SU-DHL-6 (cell line): ENCODE results near the gene PRLR.

ENCODE experiments used
- H2AFZ ChIP-seq: fragments of 200-600 bp; sonication (generic); 2 replicates; pipeline ENCODE4 v1.6.1; 2014; ENCODE audit warnings: low read depth, mild to moderate bottlenecking, moderate library complexity, mixed read lengths, antibody characterized with exemption, low read length; ENCODE audit not compliant: severe bottlenecking
- H3F3A ChIP-seq: fragments of 200-600 bp; shearing (Covaris generic); 2 replicates; pipeline ENCODE4 v1.6.0; 2016; ENCODE audit warnings: antibody characterized with exemption, mild to moderate bottlenecking; ENCODE audit not compliant: insufficient read depth
- H3K27ac ChIP-seq: fragments of 200-600 bp; sonication (generic); 2 replicates; pipeline ENCODE4 v1.5.1; 2016; ENCODE audit warnings: low read depth, mild to moderate bottlenecking, low read length, moderate library complexity, mixed read lengths
- H3K27me3 ChIP-seq: fragments of 200-600 bp; sonication (generic), shearing (Covaris generic); 2 replicates; pipeline ENCODE4 v1.6.0; 2014; ENCODE audit warnings: mild to moderate bottlenecking, low read length
- H3K36me3 ChIP-seq: fragments of 200-600 bp; sonication (generic); 2 replicates; pipeline ENCODE4 v1.6.1; 2014; ENCODE audit warnings: mild to moderate bottlenecking, low read length, mixed read lengths
- H3K4me2 ChIP-seq: fragments of 300-600, 200-600 bp; shearing (Covaris generic), sonication (generic); 2 replicates; pipeline ENCODE4 v1.6.0; 2014; ENCODE audit warnings: low read length, low read depth, mild to moderate bottlenecking; ENCODE audit not compliant: poor library complexity, severe bottlenecking
- H3K4me3 ChIP-seq: fragments of 200-600 bp; sonication (generic); 2 replicates; pipeline ENCODE4 v1.5.1; 2014; ENCODE audit warnings: antibody characterized with exemption, low read length, mild to moderate bottlenecking, mixed read lengths; ENCODE audit not compliant: insufficient read depth, poor library complexity, severe bottlenecking
- H3K79me2 ChIP-seq: fragments of 200-600 bp; sonication (generic); 2 replicates; pipeline ENCODE4 v1.6.1; 2014; ENCODE audit warnings: mild to moderate bottlenecking, low read length, moderate library complexity; ENCODE audit not compliant: insufficient read depth
- H3K9ac ChIP-seq: fragments of 200-600 bp; sonication (generic); 2 replicates; pipeline ENCODE4 v1.7.0; 2014; ENCODE audit warnings: mild to moderate bottlenecking, low read length
- H3K9me2 ChIP-seq: fragments of 200-600 bp; sonication (generic); replicated peaks from 2 replicates; pipeline ENCODE4 v1.6.1; 2014; ENCODE audit warnings: low read length; ENCODE audit not compliant: insufficient read depth
- H3K9me3 ChIP-seq: fragments of 200-600 bp; sonication (generic); 2 replicates; pipeline ENCODE4 v1.6.1; 2014; ENCODE audit warnings: low read length, mixed read lengths; ENCODE audit not compliant: insufficient read depth
- H4K20me1 ChIP-seq: fragments of 200-600 bp; sonication (generic); 2 replicates; pipeline ENCODE4 v1.6.1; 2014; ENCODE audit warnings: low read depth, mild to moderate bottlenecking, antibody characterized with exemption, low read length, moderate library complexity, mixed read lengths
- EZH2phosphoT487 ChIP-seq: fragments of 200-600 bp; sonication (generic), shearing (Covaris generic); conservative IDR thresholded peaks from 2 replicates; pipeline ENCODE4 v1.6.1; 2018; ENCODE audit warnings: mild to moderate bottlenecking, antibody characterized with exemption, low read length, moderate library complexity, mixed read lengths
- TF ChIP-seq, protein P1 (sequence below): fragments of 200-600 bp; sonication (generic); IDR thresholded peaks from one replicate; pipeline ENCODE4 v1.5.1; 2017; ENCODE audit warnings: antibody characterized with exemption, mild to moderate bottlenecking, low read length, moderate library complexity; ENCODE audit not compliant: insufficient read depth, poor library complexity, severe bottlenecking

The PRLR gene

DNA sequence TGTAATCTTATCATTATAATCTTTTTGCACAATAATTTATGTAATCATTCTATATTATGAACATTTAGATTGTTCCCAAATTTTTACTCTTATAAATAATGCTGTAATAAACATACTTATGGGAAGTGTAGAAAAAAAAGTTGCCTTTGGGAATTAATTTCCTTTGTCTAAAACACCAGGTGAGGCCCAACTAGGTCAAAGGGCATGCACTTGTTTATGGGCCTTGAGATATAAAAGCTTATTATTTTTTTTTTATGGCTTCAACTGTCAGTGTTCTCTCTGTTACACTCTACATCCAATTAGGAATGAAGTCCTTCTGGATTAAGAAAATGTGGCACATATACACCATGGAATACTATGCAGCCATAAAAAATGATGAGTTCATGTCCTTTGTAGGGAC, 6.5 kb upstream of the PRLR start:
- Histone ChIP-seq H3K27ac (no peak overlapping the region), H3K79me2 (no peaks in the 10 kb centered on the region), H3F3A (no peaks in the 10 kb centered on the region), H3K9me2 (no peaks in the 10 kb centered on the region; the same call in 1 of the 2 replicates), H3K9me3 (no peaks in the 10 kb centered on the region), H3K9ac (no peak overlapping the region), H4K20me1 (no peaks in the 10 kb centered on the region), H3K27me3 (no peaks in the 10 kb centered on the region), H3K4me3 (no peak overlapping the region), H2AFZ (no peak overlapping the region), H3K4me2 (no peak overlapping the region), H3K36me3 (no peaks in the 10 kb centered on the region)
- no peak for TF ChIP-seq EZH2phosphoT487

DNA sequence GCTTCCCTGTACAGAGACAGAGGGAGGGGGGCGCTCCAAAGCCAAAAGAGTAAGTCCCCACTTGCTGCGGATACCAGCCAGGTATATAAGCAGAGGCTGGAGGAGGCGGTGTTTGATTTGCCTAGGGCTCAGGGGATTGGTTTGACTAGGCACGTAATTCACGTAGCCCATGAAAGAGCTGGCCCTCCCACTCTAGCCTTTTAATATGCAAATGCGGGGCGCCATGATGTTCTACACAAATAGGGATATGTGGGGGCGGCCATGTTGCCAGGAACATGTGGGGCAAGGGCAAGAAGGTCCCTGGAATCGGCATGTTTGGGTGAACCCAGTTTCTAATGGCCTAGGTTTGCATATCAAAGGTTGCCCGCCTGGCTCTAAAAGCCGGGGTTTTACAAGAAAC, 3.3 kb upstream of the PRLR start:
- H3K9me3 ChIP-seq: no peaks in the 10 kb centered on the region
- H3K9ac ChIP-seq: no peak overlapping the region
- no peaks in the 10 kb centered on the region for H3F3A ChIP-seq
- H3K27me3 ChIP-seq: no peaks in the 10 kb centered on the region
- no peak overlapping the region for H3K4me3 ChIP-seq
- no peaks in the 10 kb centered on the region for H3K79me2 ChIP-seq
- H4K20me1 ChIP-seq: no peaks in the 10 kb centered on the region
- no peak overlapping the region for H2AFZ ChIP-seq
- no peaks in the 10 kb centered on the region for H3K36me3 ChIP-seq
- no peak overlapping the region for H3K27ac ChIP-seq
- no peak for TF ChIP-seq EZH2phosphoT487
- TF ChIP-seq, protein P1, sequence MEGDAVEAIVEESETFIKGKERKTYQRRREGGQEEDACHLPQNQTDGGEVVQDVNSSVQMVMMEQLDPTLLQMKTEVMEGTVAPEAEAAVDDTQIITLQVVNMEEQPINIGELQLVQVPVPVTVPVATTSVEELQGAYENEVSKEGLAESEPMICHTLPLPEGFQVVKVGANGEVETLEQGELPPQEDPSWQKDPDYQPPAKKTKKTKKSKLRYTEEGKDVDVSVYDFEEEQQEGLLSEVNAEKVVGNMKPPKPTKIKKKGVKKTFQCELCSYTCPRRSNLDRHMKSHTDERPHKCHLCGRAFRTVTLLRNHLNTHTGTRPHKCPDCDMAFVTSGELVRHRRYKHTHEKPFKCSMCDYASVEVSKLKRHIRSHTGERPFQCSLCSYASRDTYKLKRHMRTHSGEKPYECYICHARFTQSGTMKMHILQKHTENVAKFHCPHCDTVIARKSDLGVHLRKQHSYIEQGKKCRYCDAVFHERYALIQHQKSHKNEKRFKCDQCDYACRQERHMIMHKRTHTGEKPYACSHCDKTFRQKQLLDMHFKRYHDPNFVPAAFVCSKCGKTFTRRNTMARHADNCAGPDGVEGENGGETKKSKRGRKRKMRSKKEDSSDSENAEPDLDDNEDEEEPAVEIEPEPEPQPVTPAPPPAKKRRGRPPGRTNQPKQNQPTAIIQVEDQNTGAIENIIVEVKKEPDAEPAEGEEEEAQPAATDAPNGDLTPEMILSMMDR: no peak
- no peak overlapping the region for H3K4me2 ChIP-seq
- H3K9me2 ChIP-seq: no peaks in the 10 kb centered on the region; the same call in 1 of the 2 replicates

DNA sequence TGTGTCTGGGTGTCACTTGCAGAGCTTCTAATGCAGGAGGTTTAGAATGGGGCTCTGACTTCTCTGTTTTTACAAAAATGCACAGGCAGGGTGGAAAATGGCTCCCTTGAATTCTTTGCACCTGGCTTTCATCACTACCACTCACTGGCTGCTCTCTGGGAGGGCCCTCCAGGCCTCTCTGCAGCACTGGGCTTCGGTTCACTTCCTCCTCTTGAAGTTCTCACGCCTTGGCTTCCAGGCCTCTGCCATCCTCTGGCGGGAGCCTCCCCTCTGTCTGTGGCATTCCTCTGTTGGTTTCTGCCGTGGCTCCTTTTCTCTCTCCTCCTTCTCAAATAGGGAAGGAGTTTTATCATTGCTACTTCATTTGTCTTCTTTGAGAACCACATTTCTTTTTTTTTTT, 2.8 kb upstream of the PRLR start:
- no peak overlapping the region for H3K4me2 ChIP-seq
- no peaks in the 10 kb centered on the region for H3K9me3 ChIP-seq
- no peak overlapping the region for H2AFZ ChIP-seq
- no peaks in the 10 kb centered on the region for H4K20me1 ChIP-seq
- no peaks in the 10 kb centered on the region for H3K27me3 ChIP-seq
- no peaks in the 10 kb centered on the region; the same call in 1 of the 2 replicates for H3K9me2 ChIP-seq
- no peak for TF ChIP-seq EZH2phosphoT487
- TF ChIP-seq, protein P1: no peak
- no peak overlapping the region for H3K4me3 ChIP-seq
- H3K9ac ChIP-seq: no peak overlapping the region
- H3K27ac ChIP-seq: no peak overlapping the region
- no peaks in the 10 kb centered on the region for H3K79me2 ChIP-seq
- no peaks in the 10 kb centered on the region for H3K36me3 ChIP-seq
- no peaks in the 10 kb centered on the region for H3F3A ChIP-seq

DNA sequence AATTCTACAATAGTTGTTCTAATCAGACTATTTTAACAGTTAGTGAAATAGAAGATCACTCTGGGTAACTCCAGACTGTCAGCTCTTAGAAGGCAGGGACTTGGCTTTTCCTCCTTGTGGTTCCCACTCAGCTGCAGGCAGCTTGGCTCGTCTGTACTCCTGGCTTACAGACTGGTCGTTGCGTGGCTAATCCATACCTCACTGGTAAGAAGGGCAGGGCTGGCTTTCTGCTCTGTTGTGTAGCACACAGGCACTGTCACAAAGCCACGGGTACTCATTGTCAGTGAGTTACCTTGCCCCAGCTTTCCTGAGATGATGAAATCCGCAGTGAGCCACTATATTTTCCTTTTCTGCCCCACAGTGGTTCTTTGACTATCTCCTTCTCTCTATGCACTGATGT, 1.8 kb upstream of the PRLR start:
- H4K20me1 ChIP-seq: no peaks in the 10 kb centered on the region
- no peak overlapping the region for H3K4me2 ChIP-seq
- no peaks in the 10 kb centered on the region; the same call in 1 of the 2 replicates for H3K9me2 ChIP-seq
- TF ChIP-seq EZH2phosphoT487: no peak
- TF ChIP-seq, protein P1: no peak
- H2AFZ ChIP-seq: no peak overlapping the region
- no peaks in the 10 kb centered on the region for H3K36me3 ChIP-seq
- H3K27ac ChIP-seq: no peak overlapping the region
- no peaks in the 10 kb centered on the region for H3F3A ChIP-seq
- no peaks in the 10 kb centered on the region for H3K27me3 ChIP-seq
- H3K9me3 ChIP-seq: no peaks in the 10 kb centered on the region
- no peak overlapping the region for H3K4me3 ChIP-seq
- no peaks in the 10 kb centered on the region for H3K79me2 ChIP-seq
- H3K9ac ChIP-seq: no peak overlapping the region
